ENCODE results near the gene XPA.
"Not testable (repeated sequence)": the region's sequence is repeated elsewhere in the genome, so short reads cannot be mapped to it uniquely, and the experiment has no call there.

XPA gene

DNA sequence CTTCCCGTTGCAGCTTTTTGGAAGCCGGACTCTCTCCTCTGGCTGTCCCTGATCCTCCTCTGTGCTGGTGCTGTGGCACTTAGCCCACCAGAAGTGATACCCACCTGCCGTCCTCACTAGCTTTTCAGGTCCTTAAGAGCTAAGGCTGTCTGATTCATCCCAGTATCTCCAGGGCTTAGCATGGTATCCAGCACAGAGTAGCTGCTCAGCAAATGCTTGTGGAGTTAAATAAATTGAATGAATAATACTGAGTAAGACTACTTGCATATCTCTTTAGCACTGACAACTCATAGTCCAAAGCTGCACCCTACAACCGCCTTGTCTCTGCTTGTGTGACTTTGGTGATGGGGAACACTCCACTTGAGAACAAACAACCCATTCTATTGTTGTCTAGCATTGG lies 7.7 kb upstream of the XPA start:
- DNase-seq, result no peak
- intact Hi-C loops (cut with DNase I), result loop anchor here (10.0 kb wide), 1 partner anchor 290 kb away; no protein-coding TSS in a partner anchor

GRCh38 chr9:97704345-97704677 lies 7.2 kb upstream of the XPA start:
- no peak for DNase-seq

GRCh38 chr9:97703437-97704344 lies 6.6 kb upstream of the XPA start:
- intact Hi-C loops (cut with DNase I), result loop anchor here (10.0 kb wide), 1 partner anchor 291 kb away; no protein-coding TSS in a partner anchor
- no peak for DNase-seq

More at GRCh38 chr9:97704345-97704677, 7.2 kb upstream of the XPA start:
- intact Hi-C loops (cut with DNase I), result loop anchor here (10.0 kb wide), 1 partner anchor 290 kb away; no protein-coding TSS in a partner anchor

- intact Hi-C loops (cut with DNase I), result loop anchor here (10.0 kb wide), 2 partner anchors 295 to 555 kb away; partner anchors contain the start of gene TBC1D2
- not testable (repeated sequence) for DNase-seq
Observed at GRCh38 chr9:97699824-97700223, 2.7 kb upstream of the XPA start.

- intact Hi-C loops (cut with DNase I), result loop anchor here (10.0 kb wide), 1 partner anchor 556 kb away; the partner anchor contains the start of gene TBC1D2
- DNase-seq, result peak in 9 of 10 donors; percentile 40 to 96 (median 68)
Observed at GRCh38 chr9:97699281-97699680, 2.1 kb upstream of the XPA start.

GRCh38 chr9:97698865-97699264 lies 1.7 kb upstream of the XPA start:
- intact Hi-C loops (cut with DNase I), result loop anchor here (10.0 kb wide), 1 partner anchor 556 kb away; the partner anchor contains the start of gene TBC1D2
- peak in 1 of 10 donors; percentile 68 for DNase-seq

GRCh38 chr9:97697837-97698236 lies 697 bp upstream of the XPA start:
- intact Hi-C loops (cut with DNase I), result loop anchor here (2.0 to 10.0 kb wide), 2 partner anchors 63 to 557 kb away; partner anchors contain the start of gene TBC1D2
- DNase-seq, result no peak

GRCh38 chr9:97695995-97696802 lies 941 bp downstream of the XPA start:
- intact Hi-C loops (cut with DNase I), result loop anchor here (2.0 to 10.0 kb wide), 2 partner anchors 61 to 559 kb away; partner anchors contain the start of gene TBC1D2
- no peak for DNase-seq

DNA sequence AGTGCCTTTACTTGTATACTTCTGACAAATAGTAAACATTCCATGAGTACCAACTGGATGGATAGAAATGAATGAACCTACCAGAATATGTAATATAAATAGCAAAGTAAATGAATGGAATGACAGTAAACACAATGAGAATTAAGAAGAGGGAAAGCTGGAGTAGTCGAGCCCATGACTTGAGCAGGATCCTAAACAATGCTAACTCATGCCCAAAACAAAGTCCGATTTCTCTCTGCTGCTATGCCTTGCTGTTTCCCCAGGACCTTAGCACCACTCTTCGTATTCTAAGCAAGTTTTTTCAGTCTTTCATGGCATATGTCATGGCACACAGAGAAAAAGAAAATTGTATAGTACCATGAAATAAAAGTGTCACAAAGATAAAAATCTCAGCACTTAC lies 1.8 kb downstream of the XPA start:
- DNase-seq, result no peak
- intact Hi-C loops (cut with DNase I), result loop anchor here (10.0 kb wide), 1 partner anchor 559 kb away; the partner anchor contains the start of gene TBC1D2

DNA sequence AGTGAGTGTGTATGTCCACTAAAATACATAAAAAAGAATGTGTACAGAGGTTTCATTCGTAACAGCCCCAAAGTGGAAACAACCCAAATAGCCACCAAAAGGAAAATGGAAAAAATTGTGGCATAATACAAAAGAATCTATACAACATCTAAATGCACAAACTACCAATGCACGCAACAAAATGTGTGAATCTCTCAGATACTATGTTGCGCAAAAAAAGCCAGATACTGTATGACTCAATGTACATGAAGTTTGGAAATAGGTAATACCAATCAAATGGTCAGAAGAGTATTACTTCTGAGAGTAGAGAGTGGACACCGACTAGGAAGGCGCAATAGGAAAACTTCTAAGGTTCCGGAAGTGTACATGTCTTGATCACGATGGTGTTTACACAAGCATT lies 2.4 kb downstream of the XPA start:
- no peak for DNase-seq
- intact Hi-C loops (cut with DNase I), result loop anchor here (10.0 kb wide), 1 partner anchor 560 kb away; the partner anchor contains the start of gene TBC1D2

- DNase-seq, result no peak
- intact Hi-C loops (cut with DNase I), result loop anchor here (10.0 kb wide), 1 partner anchor 565 kb away; the partner anchor contains the start of gene TBC1D2
Observed at GRCh38 chr9:97689401-97690180, 7.5 kb downstream of the XPA start.

- DNase-seq, result no peak
- intact Hi-C loops (cut with DNase I), result no loop called here
Observed at GRCh38 chr9:97688654-97689053, 8.5 kb downstream of the XPA start.

- DNase-seq, result no peak
- intact Hi-C loops (cut with DNase I), result no loop called here
Observed at GRCh38 chr9:97682242-97682641, 14.9 kb downstream of the XPA start.

GRCh38 chr9:97675655-97676054 lies 21.5 kb downstream of the XPA start:
- intact Hi-C loops (cut with DNase I), result no loop called here
- no peak for DNase-seq

DNA sequence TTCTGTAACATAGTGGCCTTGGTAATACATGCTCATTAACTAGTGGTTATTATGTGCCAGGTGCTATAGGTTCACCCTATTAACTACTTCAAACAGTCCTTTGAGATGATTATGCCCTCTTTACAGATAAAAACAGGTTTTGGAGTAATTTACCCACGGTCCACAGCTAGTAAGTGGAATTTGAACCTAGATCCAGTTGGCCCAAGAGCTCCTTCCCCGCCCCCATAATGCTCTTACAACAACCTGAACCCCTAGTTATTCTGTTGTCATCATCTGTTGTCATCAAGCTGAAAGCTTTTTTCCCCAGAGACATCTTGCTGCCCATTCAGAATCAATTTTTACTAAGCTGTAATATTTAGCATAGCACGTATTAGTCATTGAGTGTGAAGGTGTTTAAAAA lies 23.2 kb downstream of the XPA start:
- intact Hi-C loops (cut with DNase I), result no loop called here
- DNase-seq, result no peak

GRCh38 chr9:97672403-97672802 lies 24.7 kb downstream of the XPA start:
- DNase-seq, result no peak

GRCh38 chr9:97670586-97670985 lies 26.6 kb downstream of the XPA start:
- intact Hi-C loops (cut with DNase I), result no loop called here
- no peak for DNase-seq

More at GRCh38 chr9:97672403-97672802, 24.7 kb downstream of the XPA start:
- intact Hi-C loops (cut with DNase I), result no loop called here

- no peak for DNase-seq
- intact Hi-C loops (cut with DNase I), result no loop called here
Observed at GRCh38 chr9:97668485-97668884, 28.7 kb downstream of the XPA start.

GRCh38 chr9:97666907-97667686 lies 30.0 kb downstream of the XPA start:
- intact Hi-C loops (cut with DNase I), result no loop called here
- DNase-seq, result no peak

Measured in posterior cingulate gyrus (tissue), 11 donors.